GM15510 (cell line): ENCODE results near the gene MCTP2.

Experiments
- POLR2A ChIP-seq: IDR thresholded peaks from 3 replicates; pipeline ENCODE4 v1.6.1; 2011; ENCODE audit warnings: borderline replicate concordance; ENCODE audit not compliant: insufficient read length; ENCODE audit errors: extremely low read depth

Gene MCTP2

DNA sequence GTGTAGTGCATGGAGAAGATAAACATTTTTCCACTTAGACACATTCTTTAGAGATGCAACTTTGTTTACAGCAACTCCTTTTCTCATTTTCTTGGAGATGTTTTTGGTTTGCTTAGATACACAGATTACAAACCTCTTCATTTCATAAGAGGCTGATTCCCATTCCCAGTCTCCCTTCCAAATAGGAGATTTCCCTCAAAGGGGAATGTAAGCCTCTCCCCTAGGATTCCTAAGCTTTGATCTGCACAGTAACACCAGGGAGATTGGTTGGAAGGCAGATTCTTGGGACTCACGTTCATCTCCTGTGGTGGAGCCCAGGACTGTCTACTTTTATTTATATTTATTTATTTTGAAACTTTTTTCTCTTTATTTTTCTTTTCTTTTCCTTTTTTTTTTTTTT lies 63.2 kb downstream of the MCTP2 start:
- no peak for TF ChIP-seq POLR2A

DNA sequence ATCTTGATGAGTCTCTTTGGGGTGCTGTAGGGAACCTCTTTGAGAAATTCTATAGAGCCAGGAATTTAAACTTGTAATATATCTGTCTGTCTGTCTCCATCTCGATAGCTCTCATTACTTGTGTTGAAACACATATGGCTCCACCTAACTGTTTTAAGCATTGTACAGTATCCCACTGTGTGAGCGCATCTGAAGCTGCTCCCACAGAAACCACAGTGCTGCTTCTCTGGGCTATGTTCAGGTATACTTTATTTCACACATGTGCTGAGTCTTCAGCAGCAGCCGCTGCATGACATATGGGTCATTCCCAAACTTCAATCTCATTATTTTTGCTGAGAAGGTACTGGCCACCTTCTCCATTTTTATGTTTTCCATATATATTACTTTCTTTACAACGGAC lies 63.9 kb downstream of the MCTP2 start:
- no peak for TF ChIP-seq POLR2A

DNA sequence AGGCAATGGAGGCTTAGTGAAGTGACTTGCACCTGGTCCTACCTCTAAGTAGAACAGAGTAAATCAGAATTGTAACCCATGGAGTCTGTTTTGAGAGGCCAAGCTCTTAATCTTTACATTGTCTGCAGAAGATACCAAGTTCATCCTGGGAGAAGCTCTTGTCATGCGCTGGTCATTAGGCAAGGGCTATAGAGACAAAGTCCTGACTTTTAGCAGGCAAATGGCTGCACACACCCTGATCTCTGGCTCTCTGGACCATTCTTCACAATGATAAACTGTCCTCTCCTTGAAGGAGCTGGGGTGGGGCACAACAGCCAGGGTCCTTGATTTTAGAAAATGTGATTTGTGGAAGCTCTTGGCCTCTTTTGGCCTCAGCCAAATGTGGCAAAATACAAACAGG lies 65.4 kb downstream of the MCTP2 start:
- no peak for TF ChIP-seq POLR2A

DNA sequence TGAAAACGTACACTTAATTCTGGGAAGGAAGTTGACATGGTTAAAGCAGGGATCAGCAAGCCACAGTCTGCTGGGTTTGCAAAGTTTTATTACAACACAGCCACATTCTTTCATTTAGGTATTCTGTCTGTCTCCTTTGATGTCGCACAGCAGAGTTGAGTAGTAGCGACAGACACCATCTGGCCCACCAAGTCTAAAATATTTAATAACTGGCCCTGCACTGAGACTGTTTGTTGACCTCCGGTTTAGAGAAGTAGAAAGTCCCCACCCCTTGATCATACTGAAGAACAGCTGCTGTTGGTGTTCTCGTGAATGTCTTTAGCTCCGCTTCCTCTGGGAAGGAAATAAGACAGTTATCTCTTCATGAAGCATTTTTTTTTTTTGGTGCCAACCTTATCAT lies 66.2 kb downstream of the MCTP2 start:
- TF ChIP-seq POLR2A: no peak

DNA sequence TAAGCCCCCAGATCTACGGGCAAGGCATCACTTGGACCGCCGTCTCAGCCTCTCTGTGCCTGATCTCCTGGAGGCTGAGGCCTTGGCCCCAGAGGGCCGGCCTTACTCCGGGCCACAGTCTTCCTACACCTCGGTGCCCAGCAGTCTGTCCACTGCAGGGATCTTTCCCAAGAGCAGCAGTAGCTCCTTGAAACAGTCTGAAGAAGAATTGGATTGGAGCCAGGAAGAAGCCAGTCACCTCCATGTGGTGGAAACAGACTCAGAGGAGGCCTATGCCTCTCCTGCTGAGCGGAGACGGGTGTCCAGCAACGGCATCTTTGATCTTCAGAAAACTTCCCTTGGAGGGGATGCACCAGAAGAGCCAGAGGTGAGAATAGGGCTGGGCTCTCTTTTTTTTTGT lies 67.0 kb downstream of the MCTP2 start:
- no peak for TF ChIP-seq POLR2A

DNA sequence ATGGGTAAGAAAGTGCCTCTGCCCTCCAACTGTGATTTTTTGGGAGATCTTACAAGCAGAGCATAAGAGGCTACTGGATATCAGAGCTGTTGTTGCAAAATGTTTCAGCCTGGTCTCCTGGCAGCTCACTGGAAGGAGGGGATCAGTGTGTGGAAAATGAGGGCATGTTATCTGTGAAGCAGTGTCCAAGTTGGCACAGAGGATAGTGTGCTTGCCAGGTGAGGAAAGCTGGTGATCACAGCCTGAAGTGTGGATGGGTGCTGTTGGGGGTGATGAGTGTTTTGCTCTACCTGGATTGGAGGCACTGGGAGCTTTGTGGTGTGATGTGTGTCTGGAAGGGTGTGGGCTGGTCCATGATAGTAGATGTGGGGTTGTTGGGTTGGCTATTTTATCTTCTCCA lies 69.3 kb downstream of the MCTP2 start:
- TF ChIP-seq POLR2A: no peak

DNA sequence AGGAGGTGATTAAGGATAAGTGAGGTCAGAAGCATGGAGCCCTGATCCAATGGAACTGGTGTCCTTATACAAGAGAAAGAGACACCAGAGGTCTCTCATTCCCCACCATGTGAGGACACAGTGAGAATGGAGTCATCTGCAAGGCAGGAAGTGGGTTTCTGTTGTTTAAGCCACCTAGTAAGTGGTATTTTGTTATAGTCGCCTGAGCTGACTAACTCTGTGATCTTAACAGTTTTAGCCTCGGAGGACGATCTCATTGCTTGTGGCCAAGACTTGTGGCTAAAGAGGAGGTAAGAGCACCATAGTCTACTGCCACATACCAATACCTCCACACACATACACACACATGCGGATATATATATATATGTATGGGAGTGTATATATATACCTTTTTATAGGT lies 73.8 kb downstream of the MCTP2 start:
- TF ChIP-seq POLR2A: no peak

DNA sequence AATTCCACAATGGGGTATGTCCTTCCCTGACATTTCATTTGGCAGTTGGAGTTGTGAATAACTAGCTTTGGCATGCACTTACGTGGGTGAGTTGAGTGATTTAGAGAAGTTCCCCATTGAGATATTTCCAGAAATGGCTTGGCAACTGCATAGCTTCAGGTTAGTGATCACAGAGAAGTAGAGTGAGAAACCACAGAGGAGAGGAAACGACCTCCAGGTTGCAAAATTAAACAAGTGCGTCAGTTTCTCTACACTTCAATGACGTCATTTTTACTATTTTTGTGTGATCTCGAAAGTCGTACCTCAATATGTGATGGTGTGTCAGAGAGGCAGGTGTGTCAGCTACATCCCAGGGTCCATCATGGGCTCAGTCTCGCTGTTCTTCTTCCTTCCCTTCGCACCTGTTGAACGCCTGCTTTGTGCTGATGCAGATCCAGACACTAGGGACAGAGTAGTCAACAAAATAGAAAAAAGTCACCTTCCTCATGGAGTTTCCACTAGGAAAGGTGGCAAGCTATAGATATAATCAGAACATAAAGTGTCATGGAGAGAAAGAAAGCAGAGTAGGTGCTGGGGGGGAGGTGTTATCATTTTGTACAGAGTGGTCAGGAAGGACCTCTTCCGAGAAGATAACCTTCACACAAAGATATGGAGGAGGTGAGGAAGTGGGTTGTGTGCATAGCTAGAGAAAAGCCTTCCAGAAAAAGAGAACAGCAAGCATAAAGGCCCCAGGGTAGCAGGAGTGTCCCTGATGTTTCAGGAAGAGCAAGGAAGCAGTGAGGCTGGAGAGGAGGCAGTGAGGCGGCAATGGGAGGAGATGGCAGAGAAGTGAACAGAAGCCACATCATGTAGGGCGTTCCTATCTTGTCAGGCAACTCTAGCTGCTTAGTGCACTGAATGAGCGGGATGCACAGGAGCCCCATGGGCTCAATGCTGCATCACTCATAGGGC lies 75.6 kb downstream of the MCTP2 start:
- TF ChIP-seq POLR2A: no peak

DNA sequence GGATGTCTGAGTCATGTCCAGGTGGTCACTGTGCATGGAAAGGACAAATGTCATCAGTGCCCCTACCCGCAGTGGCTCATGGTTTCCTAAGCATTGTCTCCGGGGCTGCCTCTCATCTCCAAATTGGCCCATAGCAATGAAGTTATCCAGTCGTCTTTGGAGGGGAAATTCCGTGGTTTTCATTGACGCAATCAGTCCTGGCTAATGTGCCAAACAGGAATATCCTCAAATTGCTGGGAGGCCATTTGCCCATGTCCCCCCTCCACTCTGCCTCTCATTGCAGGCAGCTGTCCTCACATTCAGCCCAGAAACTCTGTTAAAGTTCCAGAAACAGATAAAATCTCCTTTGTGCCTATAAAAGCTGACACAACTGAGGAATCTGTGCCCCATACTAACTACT lies 81.6 kb downstream of the MCTP2 start:
- TF ChIP-seq POLR2A: no peak

DNA sequence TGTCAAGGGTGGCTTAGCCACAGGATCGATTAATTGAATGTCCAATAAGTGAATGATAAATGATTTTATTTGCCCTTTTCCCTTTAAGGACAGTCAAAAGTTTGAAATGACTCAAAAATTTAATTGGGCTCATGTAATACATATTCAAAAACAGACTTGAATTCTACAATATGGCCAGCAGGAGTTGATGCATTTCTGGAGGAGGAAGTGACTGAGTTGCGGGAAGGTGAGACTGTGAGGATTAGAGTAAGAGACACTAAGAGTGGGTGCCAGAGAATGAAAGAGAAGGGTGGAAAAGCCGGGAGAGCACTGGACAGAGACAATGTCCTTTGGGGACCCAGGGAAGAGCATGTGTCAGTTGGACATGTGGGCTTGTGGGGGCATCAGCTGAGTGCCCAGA lies 83.3 kb downstream of the MCTP2 start:
- no peak for TF ChIP-seq POLR2A

DNA sequence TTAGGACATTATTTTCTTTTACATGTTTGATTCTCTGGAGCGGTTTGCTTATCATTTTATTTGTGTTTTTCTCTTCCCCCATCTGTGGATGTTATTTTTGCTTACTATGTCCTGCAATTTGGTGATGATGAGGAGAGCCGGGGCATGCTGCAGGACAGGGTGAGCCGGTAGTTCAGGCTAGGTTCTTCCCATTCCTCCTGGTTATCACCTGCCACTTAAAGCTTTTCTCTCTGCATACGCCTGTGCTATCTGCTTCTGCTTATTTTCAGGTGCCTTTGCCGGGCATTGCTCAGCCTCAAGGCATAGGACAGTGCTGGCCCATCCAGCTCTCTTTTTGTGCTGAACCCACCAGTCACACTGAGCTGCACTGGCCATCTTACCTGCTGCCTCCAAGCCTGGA lies 85.8 kb downstream of the MCTP2 start:
- TF ChIP-seq POLR2A: no peak

DNA sequence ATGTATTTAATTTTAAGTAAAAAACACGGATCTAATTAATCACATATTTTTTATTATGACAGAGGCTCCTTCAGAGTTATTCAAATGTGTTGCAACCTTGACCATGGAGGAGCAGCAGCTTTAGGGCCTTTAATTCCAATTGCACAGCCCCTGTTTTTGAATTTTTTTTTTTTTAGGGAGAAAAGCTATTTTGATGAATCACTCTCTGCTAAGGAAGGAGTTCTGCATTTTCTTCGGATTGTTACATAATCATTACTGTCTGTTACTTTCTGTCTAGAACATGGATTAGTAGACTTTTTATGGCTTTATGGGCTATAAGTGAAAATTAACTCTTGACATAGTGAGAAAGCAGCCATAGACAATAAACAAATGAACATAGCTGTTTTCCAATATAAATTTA lies 90.8 kb downstream of the MCTP2 start:
- TF ChIP-seq POLR2A: no peak

DNA sequence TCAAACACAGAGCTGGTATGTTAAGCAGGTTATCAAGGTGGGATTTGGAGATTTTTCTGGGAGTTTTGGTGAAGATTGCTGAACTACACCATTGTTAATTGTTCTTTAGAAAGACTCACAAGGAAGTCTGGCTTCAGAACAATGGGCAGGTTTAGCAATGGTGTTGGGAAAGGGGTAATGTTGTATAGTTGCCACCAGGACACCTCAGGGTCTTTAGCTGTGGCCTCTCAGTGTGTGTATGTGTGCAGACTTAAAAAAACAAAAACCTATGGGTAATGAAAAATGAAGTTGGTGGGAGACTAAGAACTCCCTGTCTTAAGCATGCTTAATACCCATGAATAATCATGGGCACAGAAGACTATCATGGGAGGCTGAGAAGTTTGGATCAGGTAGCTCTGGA lies 91.7 kb downstream of the MCTP2 start:
- no peak for TF ChIP-seq POLR2A

DNA sequence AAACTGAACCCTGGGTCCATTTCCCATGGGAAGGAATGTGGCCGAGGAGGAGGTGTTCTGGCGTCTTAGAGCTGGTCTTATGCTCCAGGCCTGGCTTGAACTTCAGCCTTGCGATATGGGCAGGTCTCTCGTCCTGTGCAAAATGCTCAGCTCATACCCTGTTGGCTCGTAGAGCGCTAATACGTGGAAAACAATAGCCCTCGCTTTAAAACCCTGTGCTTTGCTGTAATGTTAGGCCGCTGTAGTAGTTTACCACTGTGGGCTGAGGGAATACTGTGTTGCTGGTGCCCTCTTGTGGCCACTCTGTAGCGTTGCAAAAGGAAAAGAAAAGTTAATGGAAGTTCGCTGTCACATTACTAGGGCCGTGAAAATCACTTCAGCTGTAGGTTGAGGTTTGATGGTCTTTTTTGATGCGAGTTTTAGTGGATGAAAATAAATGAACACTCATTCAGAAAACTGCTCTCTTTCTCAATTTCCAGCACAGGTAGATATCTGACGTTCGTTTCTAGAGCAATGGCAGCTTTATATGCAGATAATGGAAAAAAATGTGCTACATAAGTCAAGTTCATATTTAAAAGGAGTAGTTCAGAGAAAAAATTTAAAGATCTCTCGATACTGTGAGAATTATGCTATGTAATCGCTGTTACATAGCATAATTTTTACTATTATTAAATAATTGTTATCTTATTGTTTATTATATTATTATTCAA lies 92.9 kb downstream of the MCTP2 start:
- TF ChIP-seq POLR2A: no peak

DNA sequence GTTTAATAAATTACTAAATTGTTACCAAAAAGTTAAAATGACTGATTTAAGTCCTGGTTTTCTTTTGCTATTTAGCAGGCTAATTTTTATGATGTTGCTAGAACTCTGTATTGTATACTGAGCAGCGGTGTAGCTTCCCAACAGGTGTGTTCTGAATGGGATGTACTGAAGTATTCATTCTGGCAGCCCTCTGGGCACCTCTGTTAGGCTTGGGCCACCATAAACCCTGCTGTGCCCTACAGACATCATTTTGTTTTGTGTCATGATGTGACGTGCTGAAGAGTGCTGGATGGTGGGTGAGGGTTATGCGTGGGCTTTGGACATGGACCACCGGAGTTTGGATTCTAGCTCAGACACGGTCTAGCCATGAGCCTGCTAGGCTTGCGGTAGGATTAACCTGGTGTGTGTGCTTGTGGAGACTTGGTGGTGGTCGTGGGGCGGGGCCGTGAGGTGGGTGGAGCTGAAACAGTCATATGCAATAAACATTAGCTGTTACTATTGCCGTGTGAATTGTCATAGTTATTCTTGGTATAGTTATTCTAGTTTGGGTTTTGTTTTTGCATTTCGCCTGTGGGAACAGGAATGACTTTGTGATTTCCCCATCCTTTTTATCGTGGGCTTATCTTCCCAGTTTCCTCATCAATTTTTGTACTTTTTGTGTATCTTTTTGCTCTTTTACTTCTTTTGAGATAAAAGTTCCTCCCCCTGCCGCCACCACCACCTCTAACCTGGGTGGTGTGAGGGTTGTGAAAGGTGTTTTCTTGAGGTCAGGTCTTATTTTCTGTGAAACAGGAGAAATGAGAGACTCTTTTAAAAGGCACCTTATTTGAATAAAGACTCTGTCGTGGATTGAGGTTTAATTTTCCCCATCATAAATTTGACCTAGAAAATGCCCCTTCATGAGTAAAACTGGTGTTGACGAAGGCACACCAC lies 93.7 kb downstream of the MCTP2 start:
- no peak for TF ChIP-seq POLR2A
